K562 (cell line): ENCODE data around the gene FAM53A. TPM values are rescaled to one million over a fixed set of nuclear protein-coding genes. Genes with fewer than 3 reads are reported as not detected.

ENCODE experiments used
- ATAC-seq: fragments of 200-7000 bp; cut with Tn5 transposase; 3 replicates; pipeline ENCODE4 v1.9.1; 2020; ENCODE audit warnings: moderate library complexity
- BruUV-seq: library from RNA; stranded (reverse); fragments of 400-500 nt; replicated peaks from 2 replicates; lab custom pipeline; 2021; lab: Mats Ljungman, UMichigan
- CTCF ChIA-PET: fragments of 300-600 bp; formaldehyde crosslinking; extraction: SDS; loops from one replicate; lab custom pipeline; 2021; ENCODE audit warnings: low intra/inter-chr PET ratio; lab: Yijun Ruan, JAX
- POLR2A ChIA-PET: fragments of 300-600, 350-650 bp; sonication (Branson Sonifier 250); formaldehyde crosslinking; extraction: SDS; loops from one replicate; lab custom pipeline; 2021; ENCODE audit warnings: antibody characterized with exemption, inconsistent platforms; lab: Yijun Ruan, JAX
- DNase-seq, 4 experiments: peaks; one replicate each; pipeline versions ENCODE4 v3.0.0 to v3.0.0-alpha.2; 2011 to 2018; ENCODE audit warnings: low spot score in 3 of 4, mixed read lengths in 3 of 4; ENCODE audit errors: extremely low read depth in 1 of 4
- FAIRE-seq: peaks from 2 replicates; lab custom pipeline; 2011; peaks lifted over from hg19 to GRCh38; lab: Jason Lieb, UNC
- H2AFZ ChIP-seq: 2 replicates; pipeline ENCODE4 v1.6.0; 2011; ENCODE audit warnings: low read depth, low read length, control low read depth, inconsistent platforms
- H3K27ac ChIP-seq: fragments of 200-600 bp; 3 replicates; pipeline ENCODE4 v1.8.0; 2011; ENCODE audit warnings: low read depth, mild to moderate bottlenecking, control low read depth, inconsistent platforms, low read length, moderate library complexity, mixed read lengths; ENCODE audit errors: extremely low read depth
- H3K27me3 ChIP-seq, 2 experiments: fragments of 300-600 bp in 1 of 2; 2 replicates in 1 of 2; 3 replicates in 1 of 2; pipeline versions ENCODE4 v1.6.0 to v1.8.0; 2011; ENCODE audit warnings: inconsistent platforms in 2 of 2, low read length in 2 of 2, mild to moderate bottlenecking in 1 of 2, mixed read lengths in 1 of 2, moderate library complexity in 1 of 2; ENCODE audit not compliant: control insufficient read depth in 2 of 2, insufficient read depth in 2 of 2
- H3K36me3 ChIP-seq: fragments of 300-600 bp; 3 replicates; pipeline ENCODE4 v1.8.0; 2011; ENCODE audit warnings: mild to moderate bottlenecking, low read length, inconsistent platforms; ENCODE audit not compliant: control insufficient read depth, insufficient read depth
- H3K4me1 ChIP-seq, 2 experiments: fragments of 200-600 bp in 1 of 2; replicated peaks in 1 of 2; 2 replicates in 1 of 2; 3 replicates in 1 of 2; pipeline versions ENCODE4 v1.5.1 to v1.8.0; 2011; ENCODE audit warnings: inconsistent platforms in 2 of 2, low read length in 2 of 2, mild to moderate bottlenecking in 1 of 2, mixed read lengths in 1 of 2, moderate library complexity in 1 of 2; ENCODE audit not compliant: control insufficient read depth in 2 of 2, insufficient read depth in 2 of 2
- H3K4me2 ChIP-seq: 2 replicates; pipeline ENCODE4 v1.6.1; 2011; ENCODE audit warnings: low read length, control low read depth, inconsistent platforms, mixed read lengths; ENCODE audit not compliant: insufficient read depth
- H3K4me3 ChIP-seq: fragments of 200-600 bp; sonication (generic), shearing (Covaris generic); 2 replicates; pipeline ENCODE4 v1.5.1; 2016; ENCODE audit warnings: control low read depth, inconsistent platforms
- H3K79me2 ChIP-seq: fragments of 200-600 bp; 3 replicates; pipeline ENCODE4 v1.8.0; 2011; ENCODE audit warnings: low read length, inconsistent platforms; ENCODE audit not compliant: control insufficient read depth, insufficient read depth
- H3K9ac ChIP-seq, 2 experiments: 2 replicates each; pipeline versions ENCODE4 v1.6.0 to v1.6.1; 2011; ENCODE audit warnings: low read depth in 2 of 2, low read length in 2 of 2, control low read depth in 1 of 2, inconsistent platforms in 1 of 2, mild to moderate bottlenecking in 1 of 2, mixed read lengths in 1 of 2; ENCODE audit not compliant: insufficient read depth in 1 of 2
- H3K9me1 ChIP-seq: one replicate; pipeline ENCODE4 v1.6.0; 2011; ENCODE audit warnings: inconsistent platforms, mild to moderate bottlenecking, low read length, moderate library complexity; ENCODE audit not compliant: control insufficient read depth, insufficient read depth
- H3K9me3 ChIP-seq: replicated peaks from 2 replicates; pipeline ENCODE4 v1.5.1; 2011; ENCODE audit warnings: low read depth, low read length, inconsistent platforms; ENCODE audit not compliant: control insufficient read depth, insufficient read depth
- H4K20me1 ChIP-seq: replicated peaks from 2 replicates; pipeline ENCODE4 v1.6.1; 2011; ENCODE audit warnings: low read length, inconsistent platforms, mixed read lengths; ENCODE audit not compliant: control insufficient read depth, insufficient read depth
- DNMT1 ChIP-seq: fragments of 450-650 bp; IDR thresholded peaks from 2 replicates; pipeline ENCODE4 v1.6.1; 2016; ENCODE audit warnings: antibody characterized with exemption, mild to moderate bottlenecking
- ELF1 ChIP-seq: fragments of 200-800 bp; sonication (Bioruptor generic); IDR thresholded peaks from 2 replicates; pipeline ENCODE4 v1.6.1; 2016; ENCODE audit warnings: missing genetic modification characterization, missing compliant biosample characterization
- GABPB1 ChIP-seq: sonication (generic); formaldehyde crosslinking; IDR thresholded peaks from 2 replicates; pipeline ENCODE4 v1.8.0; 2022; ENCODE audit warnings: mild to moderate bottlenecking, missing genetic modification reagents
- HDAC3 ChIP-seq: fragments of 450-650 bp; IDR thresholded peaks from 2 replicates; pipeline ENCODE4 v1.6.1; 2018; ENCODE audit warnings: borderline replicate concordance, mild to moderate bottlenecking, moderate library complexity; ENCODE audit not compliant: partially characterized antibody
- HNRNPH1 ChIP-seq: fragments of 200-400 bp; formaldehyde crosslinking; optimal IDR thresholded peaks from 2 replicates; pipeline ENCODE3; 2017; ENCODE audit warnings: low read depth, mild to moderate bottlenecking, low read length, moderate library complexity
- HSF4 ChIP-seq: fragments of 250-450 bp; sonication (Bioruptor Pico); IDR thresholded peaks from 2 replicates; pipeline ENCODE4 v2.1.2; 2022; ENCODE audit warnings: mild to moderate bottlenecking, moderate library complexity, borderline replicate concordance
- NFATC3 ChIP-seq: fragments of 450-650 bp; IDR thresholded peaks from 2 replicates; pipeline ENCODE4 v1.6.1; 2017; ENCODE audit warnings: mild to moderate bottlenecking
- SAFB2 ChIP-seq: fragments of 200-400 bp; formaldehyde crosslinking; IDR thresholded peaks from 2 replicates; pipeline ENCODE4 v1.6.1; 2018; ENCODE audit warnings: borderline replicate concordance, low read length, low read depth, moderate library complexity; ENCODE audit not compliant: severe bottlenecking
- ZNF232 ChIP-seq: sonication (generic); formaldehyde crosslinking; IDR thresholded peaks from 2 replicates; pipeline ENCODE4 v1.8.0; 2022; ENCODE audit warnings: mild to moderate bottlenecking, missing genetic modification reagents
- WGBS: fragments of 100-300 bp; shearing (Covaris generic); methylation state at CpG from one replicate; pipeline ENCODE4 v1.1.6; 2016; ENCODE audit warnings: low coverage, mixed read lengths; ENCODE audit not compliant: insufficient coverage; ENCODE audit errors: missing lambda C conversion rate; 5-methylcytosine and 5-hydroxymethylcytosine counted together
- in situ Hi-C: fragments of 300-500 bp; cut with MboI; formaldehyde crosslinking; loops from 4 replicates; pipeline ENCODE4 v1.15.0; 2018; ENCODE audit warnings: inconsistent platforms, mixed read lengths
- intact Hi-C: fragments of 100-400 bp; cut with micrococcal nuclease; formaldehyde crosslinking; loops from 2 replicates; pipeline ENCODE4 v1.14.2; 2022
- polyA plus RNA-seq, 8 experiments: library from polyadenylated mRNA; depleted of rRNA in 4 of 8; stranded (reverse) in 5 of 8; unstranded in 3 of 8; fragments of >200 nt; fragmentation: Nextera tagmentation in 2 of 8; fragmentation: Illumina TruSeq in 1 of 8; extraction: Ambion mirVana in 2 of 8; extraction: Trizol in 1 of 8; gene quantifications; 2 replicates each; pipeline versions ENCODE4 v1.2.1 to v1.2.3, GENCODE V29; 2011 to 2014; ENCODE audit warnings: inconsistent platforms in 1 of 8, missing spikeins in 1 of 8
- total RNA-seq, 7 experiments: library from RNA; depleted of rRNA in 6 of 7; stranded (reverse); fragments of >200 nt in 6 of 7; fragmentation: Illumina TruSeq in 2 of 7; extraction: Trizol in 2 of 7; gene quantifications; 2 replicates each; pipeline versions ENCODE4 v1.2.1 to v1.2.3, GENCODE V29; 2011 to 2021; ENCODE audit warnings: low replicate concordance in 1 of 7
- TF ChIP-seq, protein P1 (sequence below): fragments of 200-800 bp; sonication (Bioruptor generic); IDR thresholded peaks from 2 replicates; pipeline ENCODE4 v1.6.1; 2016; ENCODE audit warnings: missing genetic modification characterization, missing compliant biosample characterization
- TF ChIP-seq, protein P2 (sequence below), 2 experiments: fragments of 450-650 bp in 1 of 2; sonication (generic) in 1 of 2; formaldehyde crosslinking; conservative IDR thresholded peaks; 2 replicates each; pipeline versions ENCODE4 v1.4.0 to v1.8.1; 2020 to 2022; ENCODE audit warnings: mild to moderate bottlenecking in 1 of 2, missing genetic modification reagents in 1 of 2
- TF ChIP-seq, protein P3 (sequence below): sonication (generic); formaldehyde crosslinking; IDR thresholded peaks from 2 replicates; pipeline ENCODE4 v1.8.0; 2022; ENCODE audit warnings: mild to moderate bottlenecking, missing genetic modification reagents

The FAM53A gene
- total and polyA plus RNA-seq, 9 of the 15 experiments (the other 6 are each of a cell fraction or from before 2014, with no cell fraction given), result 0.53 to 2.7 (median 1.4) TPM; not detected in 2

DNA sequence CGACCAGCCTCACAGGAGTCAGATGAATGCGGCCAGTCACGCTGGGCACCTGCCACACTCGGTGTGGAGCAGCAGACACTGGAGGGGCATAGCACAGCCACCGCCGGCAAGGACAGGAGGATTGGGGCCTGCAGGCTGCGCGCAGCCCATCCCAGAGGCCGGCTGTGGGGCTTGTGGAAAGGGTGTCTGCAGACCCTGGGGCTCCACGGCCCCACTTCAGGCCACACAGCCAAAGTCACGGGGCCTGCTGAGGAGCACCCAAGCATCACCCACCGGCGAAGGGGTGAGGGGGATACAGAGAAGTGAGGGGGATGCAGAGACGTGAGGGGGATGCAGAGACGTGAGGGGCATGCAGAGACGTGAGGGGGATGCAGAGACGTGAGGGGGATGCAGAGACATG is 70.1 kb downstream of the FAM53A start:
- FAIRE-seq (no peak), ATAC-seq (no peak), DNase-seq (no peak)
- no peaks in the 10 kb centered on the region for H3K9me3 ChIP-seq
- H3K27me3 ChIP-seq, result peaks cover 41 to 74% of the 10 kb centered on the region in 2 experiments
- peak overlapping the region in 1 of 2 experiments; percentile 39; a peak in 1 of 4 replicates for H3K9ac ChIP-seq
- H2AFZ ChIP-seq, result no peak overlapping the region
- H3K4me3 ChIP-seq, result no peak overlapping the region
- H3K36me3 ChIP-seq, result no peaks in the 10 kb centered on the region
- BruUV-seq, result no TSS peak
- no peaks in the 10 kb centered on the region for H3K79me2 ChIP-seq
- intact Hi-C loops (no loop called here), in situ Hi-C loops (no loop called here)
- peaks cover 0 to 31% of the 10 kb centered on the region in 2 experiments; a peak in 2 of 5 replicates for H3K4me1 ChIP-seq
- TF ChIP-seq ZNF232 (CRISPR knock-in tag) (no peak), ELF1 (tag) (no peak), HSF4 (CRISPR knock-in tag) (no peak), HNRNPH1 (no peak), SAFB2 (no peak), HDAC3 (no peak), GABPB1 (CRISPR knock-in tag) (no peak), NFATC3 (no peak), DNMT1 (no peak)
- TF ChIP-seq, protein P1, sequence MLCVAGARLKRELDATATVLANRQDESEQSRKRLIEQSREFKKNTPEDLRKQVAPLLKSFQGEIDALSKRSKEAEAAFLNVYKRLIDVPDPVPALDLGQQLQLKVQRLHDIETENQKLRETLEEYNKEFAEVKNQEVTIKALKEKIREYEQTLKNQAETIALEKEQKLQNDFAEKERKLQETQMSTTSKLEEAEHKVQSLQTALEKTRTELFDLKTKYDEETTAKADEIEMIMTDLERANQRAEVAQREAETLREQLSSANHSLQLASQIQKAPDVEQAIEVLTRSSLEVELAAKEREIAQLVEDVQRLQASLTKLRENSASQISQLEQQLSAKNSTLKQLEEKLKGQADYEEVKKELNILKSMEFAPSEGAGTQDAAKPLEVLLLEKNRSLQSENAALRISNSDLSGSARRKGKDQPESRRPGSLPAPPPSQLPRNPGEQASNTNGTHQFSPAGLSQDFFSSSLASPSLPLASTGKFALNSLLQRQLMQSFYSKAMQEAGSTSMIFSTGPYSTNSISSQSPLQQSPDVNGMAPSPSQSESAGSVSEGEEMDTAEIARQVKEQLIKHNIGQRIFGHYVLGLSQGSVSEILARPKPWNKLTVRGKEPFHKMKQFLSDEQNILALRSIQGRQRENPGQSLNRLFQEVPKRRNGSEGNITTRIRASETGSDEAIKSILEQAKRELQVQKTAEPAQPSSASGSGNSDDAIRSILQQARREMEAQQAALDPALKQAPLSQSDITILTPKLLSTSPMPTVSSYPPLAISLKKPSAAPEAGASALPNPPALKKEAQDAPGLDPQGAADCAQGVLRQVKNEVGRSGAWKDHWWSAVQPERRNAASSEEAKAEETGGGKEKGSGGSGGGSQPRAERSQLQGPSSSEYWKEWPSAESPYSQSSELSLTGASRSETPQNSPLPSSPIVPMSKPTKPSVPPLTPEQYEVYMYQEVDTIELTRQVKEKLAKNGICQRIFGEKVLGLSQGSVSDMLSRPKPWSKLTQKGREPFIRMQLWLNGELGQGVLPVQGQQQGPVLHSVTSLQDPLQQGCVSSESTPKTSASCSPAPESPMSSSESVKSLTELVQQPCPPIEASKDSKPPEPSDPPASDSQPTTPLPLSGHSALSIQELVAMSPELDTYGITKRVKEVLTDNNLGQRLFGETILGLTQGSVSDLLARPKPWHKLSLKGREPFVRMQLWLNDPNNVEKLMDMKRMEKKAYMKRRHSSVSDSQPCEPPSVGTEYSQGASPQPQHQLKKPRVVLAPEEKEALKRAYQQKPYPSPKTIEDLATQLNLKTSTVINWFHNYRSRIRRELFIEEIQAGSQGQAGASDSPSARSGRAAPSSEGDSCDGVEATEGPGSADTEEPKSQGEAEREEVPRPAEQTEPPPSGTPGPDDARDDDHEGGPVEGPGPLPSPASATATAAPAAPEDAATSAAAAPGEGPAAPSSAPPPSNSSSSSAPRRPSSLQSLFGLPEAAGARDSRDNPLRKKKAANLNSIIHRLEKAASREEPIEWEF, result no peak
- TF ChIP-seq, protein P2, sequence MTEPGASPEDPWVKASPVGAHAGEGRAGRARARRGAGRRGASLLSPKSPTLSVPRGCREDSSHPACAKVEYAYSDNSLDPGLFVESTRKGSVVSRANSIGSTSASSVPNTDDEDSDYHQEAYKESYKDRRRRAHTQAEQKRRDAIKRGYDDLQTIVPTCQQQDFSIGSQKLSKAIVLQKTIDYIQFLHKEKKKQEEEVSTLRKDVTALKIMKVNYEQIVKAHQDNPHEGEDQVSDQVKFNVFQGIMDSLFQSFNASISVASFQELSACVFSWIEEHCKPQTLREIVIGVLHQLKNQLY (CRISPR knock-in tag; conservative IDR thresholded peaks at IDR 0.05), result no peak
- TF ChIP-seq, protein P3, sequence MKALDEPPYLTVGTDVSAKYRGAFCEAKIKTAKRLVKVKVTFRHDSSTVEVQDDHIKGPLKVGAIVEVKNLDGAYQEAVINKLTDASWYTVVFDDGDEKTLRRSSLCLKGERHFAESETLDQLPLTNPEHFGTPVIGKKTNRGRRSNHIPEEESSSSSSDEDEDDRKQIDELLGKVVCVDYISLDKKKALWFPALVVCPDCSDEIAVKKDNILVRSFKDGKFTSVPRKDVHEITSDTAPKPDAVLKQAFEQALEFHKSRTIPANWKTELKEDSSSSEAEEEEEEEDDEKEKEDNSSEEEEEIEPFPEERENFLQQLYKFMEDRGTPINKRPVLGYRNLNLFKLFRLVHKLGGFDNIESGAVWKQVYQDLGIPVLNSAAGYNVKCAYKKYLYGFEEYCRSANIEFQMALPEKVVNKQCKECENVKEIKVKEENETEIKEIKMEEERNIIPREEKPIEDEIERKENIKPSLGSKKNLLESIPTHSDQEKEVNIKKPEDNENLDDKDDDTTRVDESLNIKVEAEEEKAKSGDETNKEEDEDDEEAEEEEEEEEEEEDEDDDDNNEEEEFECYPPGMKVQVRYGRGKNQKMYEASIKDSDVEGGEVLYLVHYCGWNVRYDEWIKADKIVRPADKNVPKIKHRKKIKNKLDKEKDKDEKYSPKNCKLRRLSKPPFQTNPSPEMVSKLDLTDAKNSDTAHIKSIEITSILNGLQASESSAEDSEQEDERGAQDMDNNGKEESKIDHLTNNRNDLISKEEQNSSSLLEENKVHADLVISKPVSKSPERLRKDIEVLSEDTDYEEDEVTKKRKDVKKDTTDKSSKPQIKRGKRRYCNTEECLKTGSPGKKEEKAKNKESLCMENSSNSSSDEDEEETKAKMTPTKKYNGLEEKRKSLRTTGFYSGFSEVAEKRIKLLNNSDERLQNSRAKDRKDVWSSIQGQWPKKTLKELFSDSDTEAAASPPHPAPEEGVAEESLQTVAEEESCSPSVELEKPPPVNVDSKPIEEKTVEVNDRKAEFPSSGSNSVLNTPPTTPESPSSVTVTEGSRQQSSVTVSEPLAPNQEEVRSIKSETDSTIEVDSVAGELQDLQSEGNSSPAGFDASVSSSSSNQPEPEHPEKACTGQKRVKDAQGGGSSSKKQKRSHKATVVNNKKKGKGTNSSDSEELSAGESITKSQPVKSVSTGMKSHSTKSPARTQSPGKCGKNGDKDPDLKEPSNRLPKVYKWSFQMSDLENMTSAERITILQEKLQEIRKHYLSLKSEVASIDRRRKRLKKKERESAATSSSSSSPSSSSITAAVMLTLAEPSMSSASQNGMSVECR (CRISPR knock-in tag), result no peak
- no peaks in the 10 kb centered on the region for H4K20me1 ChIP-seq
- no peak overlapping the region for H3K27ac ChIP-seq
- ChIA-PET CTCF (no interaction called here), POLR2A (no interaction called here)
- H3K9me1 ChIP-seq, result no peaks in the 10 kb centered on the region
- 14% methylated on average over 16 of the region's 17 CpGs for WGBS
- H3K4me2 ChIP-seq, result no peak overlapping the region
